ENCODE measurements around the gene HOXC13. TPM values are rescaled to one million over a fixed set of nuclear protein-coding genes. Genes with fewer than 3 reads are reported as not detected.

HOXC13 gene
- total RNA-seq, 3 donors from 2014 or later (not counting 1 experiment from before 2014, with no cell fraction given): not detected

DNA sequence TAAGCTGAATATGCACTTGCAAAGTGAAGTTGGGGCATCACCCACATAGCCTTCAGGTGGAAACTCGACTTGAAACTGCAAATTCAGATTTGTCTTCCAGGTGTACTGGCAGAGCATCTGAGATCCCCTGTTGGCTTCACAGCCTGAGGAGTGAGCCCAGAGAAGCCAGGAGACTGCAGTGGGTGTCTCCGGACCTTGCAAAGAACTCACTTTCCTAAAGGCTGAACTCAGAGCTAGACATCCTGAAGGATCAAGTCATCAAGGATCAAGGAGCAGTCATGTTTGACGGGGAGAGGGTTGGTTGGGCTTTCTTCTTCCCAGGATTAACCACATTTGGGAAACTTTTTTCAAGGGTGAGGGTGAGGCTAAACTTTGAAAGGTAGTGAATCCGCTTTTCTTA, 9.1 kb upstream of the HOXC13 start:
- Histone ChIP-seq H3K36me3 (ENCODE audit: control insufficient read depth, insufficient read depth, low read length) (no peaks in the 10 kb centered on the region), H3K27me3 (ENCODE audit: control insufficient read depth, insufficient read depth, low read length) (peaks cover 76% of the 10 kb centered on the region), H3K27ac (ENCODE audit: low read length) (no peak overlapping the region), H3K4me1 (ENCODE audit: control insufficient read depth, insufficient read depth, low read length) (peaks cover 5% of the 10 kb centered on the region), H3K4me3 (ENCODE audit: low read length) (no peak overlapping the region), H3K9me3 (ENCODE audit: control insufficient read depth, insufficient read depth, low read length) (no peaks in the 10 kb centered on the region)
- ATAC-seq (no peak), DNase-seq (no peak)
- Mint-ChIP-seq H3K9me3 (no peaks in the 10 kb centered on the region), H3K4me1 (no peaks in the 10 kb centered on the region), H3K36me3 (no peaks in the 10 kb centered on the region), H3K27me3 (ENCODE audit: low read depth in 2 of 2) (peaks cover 76 to 96% of the 10 kb centered on the region in 2 donors), H3K4me3 (no peak overlapping the region), H3K27ac (no peak overlapping the region)
- WGBS (ENCODE audit: insufficient coverage): 16% methylated on average over 3 of the region's 4 CpGs
- intact Hi-C loops (cut with micrococcal nuclease): no loop called here
- no peak for TF ChIP-seq CTCF (IDR thresholded peaks at IDR 0.05)

DNA sequence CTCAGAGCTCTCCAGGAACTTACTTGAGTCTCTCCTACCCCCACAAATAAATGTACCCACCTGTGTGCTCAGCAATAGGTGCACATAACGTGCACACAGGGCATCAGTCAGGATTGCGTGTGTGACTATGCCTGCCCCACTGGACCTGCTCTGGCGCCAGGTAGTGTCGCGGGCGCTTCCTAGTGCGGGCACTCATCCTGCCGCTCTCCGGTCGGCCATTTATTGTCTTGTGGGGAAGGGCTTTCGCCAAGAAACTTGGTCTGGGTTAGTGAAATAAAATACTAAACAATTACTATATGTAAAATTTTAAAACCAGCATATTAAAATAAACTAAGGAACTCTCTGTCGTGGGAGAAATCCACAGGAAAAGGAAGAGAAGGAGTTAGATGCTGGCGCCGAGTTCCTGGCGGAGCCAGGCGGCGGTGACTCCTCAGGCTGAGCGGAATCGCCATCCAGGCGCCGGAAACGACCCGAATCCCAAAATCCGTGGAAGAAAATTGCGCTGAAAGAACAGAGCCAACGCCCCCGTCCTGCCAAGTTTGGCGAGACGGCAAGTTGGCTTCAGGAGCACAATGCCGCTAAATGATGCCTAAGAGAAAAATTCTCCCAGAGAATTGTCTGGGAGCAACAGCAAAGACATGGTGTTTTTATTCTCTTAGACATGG, 7.9 kb upstream of the HOXC13 start:
- Histone ChIP-seq H3K9me3 (ENCODE audit: control insufficient read depth, insufficient read depth, low read length) (no peaks in the 10 kb centered on the region), H3K4me3 (ENCODE audit: low read length) (no peak overlapping the region), H3K27me3 (ENCODE audit: control insufficient read depth, insufficient read depth, low read length) (peaks cover 77% of the 10 kb centered on the region), H3K4me1 (ENCODE audit: control insufficient read depth, insufficient read depth, low read length) (peaks cover 5% of the 10 kb centered on the region), H3K36me3 (ENCODE audit: control insufficient read depth, insufficient read depth, low read length) (no peaks in the 10 kb centered on the region), H3K27ac (ENCODE audit: low read length) (no peak overlapping the region)
- ATAC-seq: no peak
- Mint-ChIP-seq H3K27ac (no peak overlapping the region), H3K36me3 (no peaks in the 10 kb centered on the region), H3K4me1 (peaks cover 3 to 5% of the 10 kb centered on the region in 2 donors), H3K9me3 (no peaks in the 10 kb centered on the region), H3K4me3 (no peak overlapping the region), H3K27me3 (ENCODE audit: low read depth in 2 of 2) (peaks cover 82 to 96% of the 10 kb centered on the region in 2 donors)
- WGBS (ENCODE audit: insufficient coverage): 11% methylated on average over 26 of the region's 30 CpGs
- DNase-seq: no peak
- no peak for TF ChIP-seq CTCF (IDR thresholded peaks at IDR 0.05)
- intact Hi-C loops (cut with micrococcal nuclease): no loop called here

GRCh38 chr12:53931844-53932581, 6.6 kb upstream of the HOXC13 start:
- H3K9me3 ChIP-seq (ENCODE audit: control insufficient read depth, insufficient read depth, low read length): no peaks in the 10 kb centered on the region
- no peak for TF ChIP-seq CTCF (IDR thresholded peaks at IDR 0.05)
- no peaks in the 10 kb centered on the region for H3K36me3 ChIP-seq (ENCODE audit: control insufficient read depth, insufficient read depth, low read length)
- Mint-ChIP-seq H3K4me3 (no peak overlapping the region), H3K27me3 (ENCODE audit: low read depth in 2 of 2) (peaks cover 84 to 96% of the 10 kb centered on the region in 2 donors), H3K4me1 (peaks cover 5 to 6% of the 10 kb centered on the region in 2 donors), H3K27ac (no peak overlapping the region), H3K36me3 (no peaks in the 10 kb centered on the region), H3K9me3 (no peaks in the 10 kb centered on the region)
- intact Hi-C loops (cut with micrococcal nuclease): no loop called here
- WGBS (ENCODE audit: insufficient coverage): 50% methylated on average over 2 of the region's 4 CpGs
- ATAC-seq (no peak), DNase-seq (no peak)
- H3K4me3 ChIP-seq (ENCODE audit: low read length): no peak overlapping the region
- peaks cover 79% of the 10 kb centered on the region for H3K27me3 ChIP-seq (ENCODE audit: control insufficient read depth, insufficient read depth, low read length)
- peaks cover 5% of the 10 kb centered on the region for H3K4me1 ChIP-seq (ENCODE audit: control insufficient read depth, insufficient read depth, low read length)
- no peak overlapping the region for H3K27ac ChIP-seq (ENCODE audit: low read length)

All from natural killer cell (primary cell).